GM06990 (cell line): Measurements from ENCODE around the gene SYT17.

ENCODE experiments used
- DNase-seq: peaks from one replicate; pipeline ENCODE4 v3.0.0-alpha.2; 2011; ENCODE audit not compliant: insufficient read length; ENCODE audit errors: extremely low read depth
- H3K27me3 ChIP-seq: replicated peaks from 2 replicates; pipeline ENCODE4 v1.6.0; 2011; ENCODE audit warnings: low read length; ENCODE audit not compliant: control insufficient read depth, insufficient read depth
- H3K36me3 ChIP-seq: 2 replicates; pipeline ENCODE4 v1.5.1; 2011; ENCODE audit warnings: low read length; ENCODE audit not compliant: control insufficient read depth, insufficient read depth
- H3K4me3 ChIP-seq: replicated peaks from 2 replicates; pipeline ENCODE4 v1.5.1; 2011; ENCODE audit warnings: low read depth, mild to moderate bottlenecking, control low read depth, low read length
- TF ChIP-seq, protein P1 (sequence below): IDR thresholded peaks from 2 replicates; pipeline ENCODE4 v1.5.1; 2011; ENCODE audit warnings: low read length, control low read depth, mild to moderate bottlenecking, inconsistent platforms; ENCODE audit not compliant: insufficient read depth, poor library complexity, severe bottlenecking

SYT17 gene

DNA sequence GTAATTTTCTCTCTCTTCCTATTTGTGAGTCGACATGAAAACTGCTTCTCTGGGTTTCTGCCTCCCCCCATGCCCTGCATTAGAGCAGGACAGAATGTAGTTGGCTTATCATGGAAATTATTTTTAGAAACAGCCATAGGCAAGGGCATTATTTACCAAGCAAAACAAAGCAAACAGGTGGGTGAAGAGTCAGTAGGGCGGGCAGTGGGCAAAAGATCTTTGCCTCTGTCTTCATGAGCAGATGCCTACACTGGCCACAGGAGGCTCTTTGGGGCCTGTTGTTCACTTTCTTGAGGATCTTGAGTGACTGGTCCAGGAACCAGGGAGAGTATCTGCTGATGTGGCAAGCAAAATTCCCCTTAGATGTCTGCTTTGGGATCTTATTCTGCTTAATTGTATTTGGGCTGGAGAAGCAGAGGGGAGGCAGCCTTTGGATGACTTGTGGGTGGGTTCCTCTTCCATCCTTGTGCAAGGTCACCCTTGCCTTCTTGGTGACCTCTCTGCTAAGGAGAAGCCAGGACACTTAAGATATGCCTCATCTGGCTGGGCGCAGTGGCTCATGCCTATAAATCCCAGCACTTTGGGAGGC, 75.0 kb downstream of the SYT17 start:
- TF ChIP-seq, protein P1, sequence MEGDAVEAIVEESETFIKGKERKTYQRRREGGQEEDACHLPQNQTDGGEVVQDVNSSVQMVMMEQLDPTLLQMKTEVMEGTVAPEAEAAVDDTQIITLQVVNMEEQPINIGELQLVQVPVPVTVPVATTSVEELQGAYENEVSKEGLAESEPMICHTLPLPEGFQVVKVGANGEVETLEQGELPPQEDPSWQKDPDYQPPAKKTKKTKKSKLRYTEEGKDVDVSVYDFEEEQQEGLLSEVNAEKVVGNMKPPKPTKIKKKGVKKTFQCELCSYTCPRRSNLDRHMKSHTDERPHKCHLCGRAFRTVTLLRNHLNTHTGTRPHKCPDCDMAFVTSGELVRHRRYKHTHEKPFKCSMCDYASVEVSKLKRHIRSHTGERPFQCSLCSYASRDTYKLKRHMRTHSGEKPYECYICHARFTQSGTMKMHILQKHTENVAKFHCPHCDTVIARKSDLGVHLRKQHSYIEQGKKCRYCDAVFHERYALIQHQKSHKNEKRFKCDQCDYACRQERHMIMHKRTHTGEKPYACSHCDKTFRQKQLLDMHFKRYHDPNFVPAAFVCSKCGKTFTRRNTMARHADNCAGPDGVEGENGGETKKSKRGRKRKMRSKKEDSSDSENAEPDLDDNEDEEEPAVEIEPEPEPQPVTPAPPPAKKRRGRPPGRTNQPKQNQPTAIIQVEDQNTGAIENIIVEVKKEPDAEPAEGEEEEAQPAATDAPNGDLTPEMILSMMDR = no peak
- DNase-seq = no peak
- H3K27me3 ChIP-seq = no peaks in the 10 kb centered on the region
- H3K4me3 ChIP-seq = no peak overlapping the region
- H3K36me3 ChIP-seq = no peaks in the 10 kb centered on the region

GRCh38 chr16:19245326-19245925, 77.4 kb downstream of the SYT17 start:
- no peak for DNase-seq
- H3K27me3 ChIP-seq = no peaks in the 10 kb centered on the region
- TF ChIP-seq, protein P1 = no peak
- H3K36me3 ChIP-seq = no peaks in the 10 kb centered on the region
- H3K4me3 ChIP-seq = no peak overlapping the region

- no peak overlapping the region for H3K4me3 ChIP-seq
- TF ChIP-seq, protein P1 = no peak
- no peak for DNase-seq
- H3K27me3 ChIP-seq = no peaks in the 10 kb centered on the region
- no peaks in the 10 kb centered on the region for H3K36me3 ChIP-seq
These were observed 84.9 kb downstream of the SYT17 start for GRCh38 chr16:19252904-19253303.

DNA sequence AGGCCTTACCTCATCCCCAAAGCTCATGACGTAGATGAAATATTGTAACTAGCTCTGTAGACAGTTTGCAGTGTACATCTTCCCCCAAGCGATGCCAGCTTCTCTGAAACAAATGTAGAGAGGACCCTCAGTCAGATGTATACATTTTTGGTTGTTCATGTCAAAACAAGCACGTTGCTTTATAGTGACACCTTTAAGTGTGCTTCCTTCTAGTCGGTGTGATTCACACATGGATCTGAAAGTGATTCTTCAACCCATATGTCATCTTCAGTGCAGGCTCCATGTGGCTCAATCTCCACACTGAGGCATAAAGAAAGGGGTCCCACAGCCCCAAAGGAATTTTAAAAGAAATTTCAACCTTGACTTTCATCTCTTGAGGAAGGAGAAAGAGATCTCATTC, 86.6 kb downstream of the SYT17 start:
- DNase-seq = no peak
- TF ChIP-seq, protein P1 = no peak
- H3K36me3 ChIP-seq = no peaks in the 10 kb centered on the region
- no peaks in the 10 kb centered on the region for H3K27me3 ChIP-seq
- H3K4me3 ChIP-seq = no peak overlapping the region

DNA sequence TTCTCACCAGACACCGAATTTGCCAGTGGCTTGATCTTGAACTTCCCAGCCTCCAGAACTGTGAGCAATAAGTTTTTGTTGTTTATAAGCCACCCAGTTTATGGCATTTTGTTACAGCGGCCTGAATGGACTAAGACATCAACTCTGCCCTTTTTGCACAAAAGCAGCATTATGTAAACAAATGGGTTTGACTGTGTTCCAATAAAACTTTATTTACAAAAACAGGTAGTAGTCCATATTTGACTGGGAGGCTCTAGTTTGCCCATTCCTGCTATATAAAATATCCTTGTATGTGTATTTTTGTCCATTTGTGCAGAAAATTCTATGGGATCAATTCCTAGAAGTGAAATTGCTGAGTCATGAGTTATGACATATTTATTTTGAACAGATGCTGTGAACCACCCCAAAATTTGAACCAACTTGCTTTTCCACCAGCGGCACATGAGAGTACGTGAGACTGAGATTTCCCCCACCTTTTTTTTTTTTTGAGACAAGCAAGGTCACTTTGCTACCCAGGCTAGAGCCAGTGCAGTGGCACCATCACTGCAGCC, 96.2 kb downstream of the SYT17 start:
- H3K36me3 ChIP-seq = no peaks in the 10 kb centered on the region
- TF ChIP-seq, protein P1 = no peak
- peaks cover 2% of the 10 kb centered on the region for H3K27me3 ChIP-seq

More for the DNA sequence above, 96.2 kb downstream of the SYT17 start:
- H3K4me3 ChIP-seq = no peak overlapping the region
- no peak for DNase-seq
